Measurements from ENCODE around the gene AKAP8. TPM values are rescaled to one million over a fixed set of nuclear protein-coding genes. Genes with fewer than 3 reads are reported as not detected.
"Not testable (repeated sequence)": the region's sequence is repeated elsewhere in the genome, so short reads cannot be mapped to it uniquely, and the experiment has no call there.

AKAP8 gene
- total and polyA plus RNA-seq, 4 donors, result 7.5 to 12.4 (median 9.8) TPM

DNA sequence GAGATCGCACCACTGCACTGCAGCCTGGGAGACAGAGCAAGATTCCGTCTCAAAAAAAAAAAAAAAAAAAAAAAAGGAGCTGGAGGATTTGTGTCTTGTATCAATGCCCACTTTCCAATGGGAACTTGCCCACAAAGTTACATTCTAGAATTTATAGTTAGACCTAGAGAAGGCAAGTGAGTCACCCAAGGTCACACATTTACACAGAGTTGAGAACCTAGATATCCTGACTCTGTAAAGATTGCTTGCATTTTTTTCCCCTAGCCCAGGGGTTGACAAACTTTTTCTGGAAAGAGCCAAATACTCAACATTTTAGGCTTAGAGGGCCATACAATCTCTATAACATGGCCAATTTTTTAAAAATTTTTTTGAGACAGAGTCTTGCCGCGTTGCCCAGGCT is 39.5 kb downstream of the AKAP8 start:
- Histone ChIP-seq H3K4me3 (ENCODE audit: low read depth in 1 of 3, low read length in 3 of 3) (no peak overlapping the region), H3K4me1 (ENCODE audit: control insufficient read depth in 4 of 4, insufficient read depth in 4 of 4, low read length in 3 of 4) (no peaks in the 10 kb centered on the region), H3K9ac (ENCODE audit: low read depth in 1 of 2, low read length in 2 of 2) (no peak overlapping the region), H3K9me3 (ENCODE audit: control insufficient read depth in 4 of 4, low read length in 3 of 4) (no peaks in the 10 kb centered on the region), H3K27me3 (ENCODE audit: control insufficient read depth in 4 of 4, insufficient read depth in 4 of 4, low read length in 3 of 4) (no peaks in the 10 kb centered on the region), H3K27ac (ENCODE audit: low read depth in 1 of 2, low read length in 2 of 2) (no peak overlapping the region), H3K36me3 (ENCODE audit: control insufficient read depth in 4 of 4, insufficient read depth in 3 of 4, low read depth in 1 of 4, low read length in 3 of 4) (peaks cover 0 to 3% (median 1%) of the 10 kb centered on the region in 4 donors)
- DNase-seq (ENCODE audit: low spot score), result no peak
- TF ChIP-seq GABPA (IDR thresholded peaks at IDR 0.05 in 1 of 2, conservative IDR thresholded peaks at IDR 0.05 in 1 of 2), result no peak
- no peak for TF ChIP-seq RXRA (IDR thresholded peaks at IDR 0.05)
- no peak for TF ChIP-seq JUND (IDR thresholded peaks at IDR 0.05)
- TF ChIP-seq, protein P1, sequence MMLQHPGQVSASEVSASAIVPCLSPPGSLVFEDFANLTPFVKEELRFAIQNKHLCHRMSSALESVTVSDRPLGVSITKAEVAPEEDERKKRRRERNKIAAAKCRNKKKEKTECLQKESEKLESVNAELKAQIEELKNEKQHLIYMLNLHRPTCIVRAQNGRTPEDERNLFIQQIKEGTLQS (IDR thresholded peaks at IDR 0.05), result no peak
- TF ChIP-seq FOXA2 (IDR thresholded peaks at IDR 0.05), result no peak
- TF ChIP-seq, protein P2, sequence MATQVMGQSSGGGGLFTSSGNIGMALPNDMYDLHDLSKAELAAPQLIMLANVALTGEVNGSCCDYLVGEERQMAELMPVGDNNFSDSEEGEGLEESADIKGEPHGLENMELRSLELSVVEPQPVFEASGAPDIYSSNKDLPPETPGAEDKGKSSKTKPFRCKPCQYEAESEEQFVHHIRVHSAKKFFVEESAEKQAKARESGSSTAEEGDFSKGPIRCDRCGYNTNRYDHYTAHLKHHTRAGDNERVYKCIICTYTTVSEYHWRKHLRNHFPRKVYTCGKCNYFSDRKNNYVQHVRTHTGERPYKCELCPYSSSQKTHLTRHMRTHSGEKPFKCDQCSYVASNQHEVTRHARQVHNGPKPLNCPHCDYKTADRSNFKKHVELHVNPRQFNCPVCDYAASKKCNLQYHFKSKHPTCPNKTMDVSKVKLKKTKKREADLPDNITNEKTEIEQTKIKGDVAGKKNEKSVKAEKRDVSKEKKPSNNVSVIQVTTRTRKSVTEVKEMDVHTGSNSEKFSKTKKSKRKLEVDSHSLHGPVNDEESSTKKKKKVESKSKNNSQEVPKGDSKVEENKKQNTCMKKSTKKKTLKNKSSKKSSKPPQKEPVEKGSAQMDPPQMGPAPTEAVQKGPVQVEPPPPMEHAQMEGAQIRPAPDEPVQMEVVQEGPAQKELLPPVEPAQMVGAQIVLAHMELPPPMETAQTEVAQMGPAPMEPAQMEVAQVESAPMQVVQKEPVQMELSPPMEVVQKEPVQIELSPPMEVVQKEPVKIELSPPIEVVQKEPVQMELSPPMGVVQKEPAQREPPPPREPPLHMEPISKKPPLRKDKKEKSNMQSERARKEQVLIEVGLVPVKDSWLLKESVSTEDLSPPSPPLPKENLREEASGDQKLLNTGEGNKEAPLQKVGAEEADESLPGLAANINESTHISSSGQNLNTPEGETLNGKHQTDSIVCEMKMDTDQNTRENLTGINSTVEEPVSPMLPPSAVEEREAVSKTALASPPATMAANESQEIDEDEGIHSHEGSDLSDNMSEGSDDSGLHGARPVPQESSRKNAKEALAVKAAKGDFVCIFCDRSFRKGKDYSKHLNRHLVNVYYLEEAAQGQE (IDR thresholded peaks at IDR 0.05), result no peak
- no peak for TF ChIP-seq RAD21 (IDR thresholded peaks at IDR 0.05)
- 97% methylated on average over 4 of the region's 4 CpGs for WGBS

GRCh38 chr19:15337202-15337601 is 42.4 kb downstream of the AKAP8 start:
- DNase-seq (ENCODE audit: low spot score), result no peak
- Histone ChIP-seq H3K4me3 (ENCODE audit: low read depth in 1 of 3, low read length in 3 of 3) (no peak overlapping the region), H3K27me3 (ENCODE audit: control insufficient read depth in 4 of 4, insufficient read depth in 4 of 4, low read length in 3 of 4) (no peaks in the 10 kb centered on the region), H3K27ac (ENCODE audit: low read depth in 1 of 2, low read length in 2 of 2) (no peak overlapping the region), H3K36me3 (ENCODE audit: control insufficient read depth in 4 of 4, insufficient read depth in 3 of 4, low read depth in 1 of 4, low read length in 3 of 4) (no peaks in the 10 kb centered on the region), H3K9me3 (ENCODE audit: control insufficient read depth in 4 of 4, low read length in 3 of 4) (no peaks in the 10 kb centered on the region), H3K9ac (ENCODE audit: low read depth in 1 of 2, low read length in 2 of 2) (no peak overlapping the region), H3K4me1 (ENCODE audit: control insufficient read depth in 4 of 4, insufficient read depth in 4 of 4, low read length in 3 of 4) (peaks cover 0 to 8% (median 5%) of the 10 kb centered on the region in 4 donors)
- TF ChIP-seq, protein P3, sequence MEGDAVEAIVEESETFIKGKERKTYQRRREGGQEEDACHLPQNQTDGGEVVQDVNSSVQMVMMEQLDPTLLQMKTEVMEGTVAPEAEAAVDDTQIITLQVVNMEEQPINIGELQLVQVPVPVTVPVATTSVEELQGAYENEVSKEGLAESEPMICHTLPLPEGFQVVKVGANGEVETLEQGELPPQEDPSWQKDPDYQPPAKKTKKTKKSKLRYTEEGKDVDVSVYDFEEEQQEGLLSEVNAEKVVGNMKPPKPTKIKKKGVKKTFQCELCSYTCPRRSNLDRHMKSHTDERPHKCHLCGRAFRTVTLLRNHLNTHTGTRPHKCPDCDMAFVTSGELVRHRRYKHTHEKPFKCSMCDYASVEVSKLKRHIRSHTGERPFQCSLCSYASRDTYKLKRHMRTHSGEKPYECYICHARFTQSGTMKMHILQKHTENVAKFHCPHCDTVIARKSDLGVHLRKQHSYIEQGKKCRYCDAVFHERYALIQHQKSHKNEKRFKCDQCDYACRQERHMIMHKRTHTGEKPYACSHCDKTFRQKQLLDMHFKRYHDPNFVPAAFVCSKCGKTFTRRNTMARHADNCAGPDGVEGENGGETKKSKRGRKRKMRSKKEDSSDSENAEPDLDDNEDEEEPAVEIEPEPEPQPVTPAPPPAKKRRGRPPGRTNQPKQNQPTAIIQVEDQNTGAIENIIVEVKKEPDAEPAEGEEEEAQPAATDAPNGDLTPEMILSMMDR (IDR thresholded peaks at IDR 0.05; ENCODE audit: low read depth, low read length, missing input control), result no peak
- TF ChIP-seq, protein P4, sequence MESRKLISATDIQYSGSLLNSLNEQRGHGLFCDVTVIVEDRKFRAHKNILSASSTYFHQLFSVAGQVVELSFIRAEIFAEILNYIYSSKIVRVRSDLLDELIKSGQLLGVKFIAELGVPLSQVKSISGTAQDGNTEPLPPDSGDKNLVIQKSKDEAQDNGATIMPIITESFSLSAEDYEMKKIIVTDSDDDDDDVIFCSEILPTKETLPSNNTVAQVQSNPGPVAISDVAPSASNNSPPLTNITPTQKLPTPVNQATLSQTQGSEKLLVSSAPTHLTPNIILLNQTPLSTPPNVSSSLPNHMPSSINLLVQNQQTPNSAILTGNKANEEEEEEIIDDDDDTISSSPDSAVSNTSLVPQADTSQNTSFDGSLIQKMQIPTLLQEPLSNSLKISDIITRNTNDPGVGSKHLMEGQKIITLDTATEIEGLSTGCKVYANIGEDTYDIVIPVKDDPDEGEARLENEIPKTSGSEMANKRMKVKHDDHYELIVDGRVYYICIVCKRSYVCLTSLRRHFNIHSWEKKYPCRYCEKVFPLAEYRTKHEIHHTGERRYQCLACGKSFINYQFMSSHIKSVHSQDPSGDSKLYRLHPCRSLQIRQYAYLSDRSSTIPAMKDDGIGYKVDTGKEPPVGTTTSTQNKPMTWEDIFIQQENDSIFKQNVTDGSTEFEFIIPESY (IDR thresholded peaks at IDR 0.05), result no peak
- WGBS, result 84% methylated on average over 8 of the region's 8 CpGs

DNA sequence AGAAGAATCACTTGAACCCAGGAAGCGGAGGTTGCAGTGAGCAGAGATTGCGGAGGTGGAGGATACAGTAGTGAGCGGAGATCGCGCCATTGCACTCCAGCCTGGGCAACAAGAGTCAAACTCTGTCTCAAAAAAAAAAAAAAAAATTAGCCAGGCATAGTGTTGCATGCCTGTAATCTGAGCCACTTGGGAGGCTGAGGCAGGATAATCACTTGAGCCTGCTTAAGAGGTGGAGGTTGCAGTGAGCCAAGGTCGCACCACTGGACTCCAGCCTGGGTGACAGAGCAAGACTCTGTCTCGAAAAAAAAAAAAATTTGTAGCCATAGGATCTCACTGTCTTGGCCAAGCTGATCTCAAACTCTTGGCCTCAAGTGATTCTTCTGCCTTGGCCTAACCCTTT is 43.6 kb downstream of the AKAP8 start:
- not testable (repeated sequence) for H3K4me1 ChIP-seq (ENCODE audit: control insufficient read depth in 4 of 4, insufficient read depth in 4 of 4, low read length in 3 of 4); H3K4me3 ChIP-seq (ENCODE audit: low read depth in 1 of 3, low read length in 3 of 3); DNase-seq (ENCODE audit: low spot score); H3K27me3 ChIP-seq (ENCODE audit: control insufficient read depth in 4 of 4, insufficient read depth in 4 of 4, low read length in 3 of 4); H3K9me3 ChIP-seq (ENCODE audit: control insufficient read depth in 4 of 4, low read length in 3 of 4); H3K36me3 ChIP-seq (ENCODE audit: control insufficient read depth in 4 of 4, insufficient read depth in 3 of 4, low read depth in 1 of 4, low read length in 3 of 4); H3K9ac ChIP-seq (ENCODE audit: low read depth in 1 of 2, low read length in 2 of 2); H3K27ac ChIP-seq (ENCODE audit: low read depth in 1 of 2, low read length in 2 of 2)
- 88% methylated on average over 7 of the region's 7 CpGs for WGBS

Data from liver (tissue), 9 donors.